Breast epithelium (tissue), 3 donors: ENCODE data around the gene EMX2.

Experiments
- CTCF ChIP-seq, 3 donors: fragments of 450-650 bp; IDR thresholded peaks; one replicate each; pipeline ENCODE4 v1.5.1; 2016 to 2017; ENCODE audit warnings: antibody characterized with exemption in 3 of 3, mild to moderate bottlenecking in 3 of 3, moderate library complexity in 3 of 3
- POLR2A ChIP-seq: fragments of 450-650 bp; IDR thresholded peaks from one replicate; pipeline ENCODE4 v1.6.1; 2016; ENCODE audit warnings: antibody characterized with exemption, mild to moderate bottlenecking, moderate library complexity
- POLR2AphosphoS5 ChIP-seq, 3 donors: sonication (generic); formaldehyde crosslinking; IDR thresholded peaks; one replicate each; pipeline ENCODE4 v1.6.1; 2017; ENCODE audit warnings: antibody characterized with exemption in 3 of 3

DNA sequence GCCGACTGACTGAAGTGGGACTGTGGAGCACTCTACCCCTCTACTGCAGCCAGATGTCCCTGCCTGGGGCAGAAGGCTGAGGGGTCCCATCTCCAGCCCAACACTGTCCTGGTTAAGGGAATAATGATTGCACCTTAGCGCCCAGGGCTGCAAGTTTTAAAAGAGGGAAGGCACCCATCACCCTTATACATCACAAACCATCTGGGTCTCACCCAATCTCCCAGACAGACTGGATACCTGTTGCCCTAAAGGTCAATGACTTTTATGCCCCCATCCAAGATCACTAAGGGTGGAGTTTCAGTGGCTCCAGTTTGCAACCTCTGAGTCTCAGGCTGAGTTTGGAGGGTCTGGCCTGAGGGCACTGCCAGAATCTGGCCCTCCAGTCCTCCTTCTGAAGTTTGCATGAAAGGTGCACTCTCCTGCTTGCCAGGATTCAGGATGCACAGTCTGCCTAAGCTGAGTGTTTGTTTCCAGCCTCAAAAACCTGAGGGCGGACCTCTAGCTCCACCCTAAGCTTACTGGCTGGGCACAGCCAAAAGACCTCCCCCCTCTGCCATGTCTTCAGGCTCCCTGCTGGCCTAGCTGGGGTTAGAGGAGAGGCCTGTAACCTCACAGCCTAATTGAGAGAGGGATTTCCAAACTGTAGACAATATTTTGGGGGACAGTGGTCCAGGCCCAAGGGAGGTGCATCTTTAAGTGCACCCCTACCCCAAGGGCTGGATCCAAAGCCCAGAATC is 2.5 kb upstream of the EMX2 start:
- TF ChIP-seq POLR2A, result no peak
- TF ChIP-seq CTCF (IDR thresholded peaks at IDR 0.05), result no peak
- TF ChIP-seq POLR2AphosphoS5 (IDR thresholded peaks at IDR 0.05), result no peak
